ENCODE results near the gene PDZD4. TPM values are rescaled to one million over a fixed set of nuclear protein-coding genes. Genes with fewer than 3 reads are reported as not detected.

PDZD4 gene
- total RNA-seq, 1 donor from 2014 or later: 9.9 TPM

DNA sequence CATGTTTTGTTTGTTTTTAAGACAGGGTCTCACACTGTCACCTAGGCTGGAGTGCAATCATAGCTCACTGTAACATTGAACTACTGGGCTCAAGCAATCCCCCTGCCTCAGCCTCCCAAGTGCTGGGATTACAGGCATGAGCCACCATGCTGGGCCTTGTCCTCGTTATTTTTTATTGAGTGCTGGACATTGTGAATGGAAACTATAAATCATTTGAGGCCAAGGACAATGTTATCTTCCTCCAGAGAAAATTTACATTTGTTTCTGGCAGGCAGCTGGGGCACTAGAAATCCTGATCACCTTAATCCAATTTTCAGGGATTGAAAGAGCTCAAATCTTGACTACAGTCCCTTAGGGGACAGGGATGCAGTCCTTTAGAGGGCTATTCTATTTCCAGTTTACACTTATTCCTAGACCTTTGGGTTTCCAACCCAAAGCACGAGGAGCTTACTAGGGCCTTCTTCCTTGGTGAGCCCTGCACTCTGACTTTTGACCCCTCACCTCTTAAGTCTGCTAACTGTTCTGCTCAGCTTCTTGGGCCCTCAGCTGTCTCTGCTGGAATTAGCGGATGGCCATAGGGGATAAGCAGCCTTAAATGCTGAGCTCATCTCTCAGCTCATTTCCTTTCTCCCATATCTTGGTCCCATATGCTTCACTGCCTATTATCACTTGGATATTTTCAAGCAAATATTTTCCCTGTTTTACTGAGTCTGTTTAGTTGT, 23.0 kb upstream of the PDZD4 start:
- H3K36me3 ChIP-seq (ENCODE audit: insufficient read depth, low read length): no peaks in the 10 kb centered on the region
- no peaks in the 10 kb centered on the region for H3K36me3 Mint-ChIP-seq (ENCODE audit: low read depth, unreplicated experiment)
- no peak overlapping the region for H3K27ac Mint-ChIP-seq (ENCODE audit: unreplicated experiment)
- no peak overlapping the region for H2AFZ ChIP-seq (ENCODE audit: low read depth, low read length)
- no peaks in the 10 kb centered on the region for H3K9me3 ChIP-seq (ENCODE audit: insufficient read depth, low read depth, low read length)
- no peak overlapping the region for H3K9ac ChIP-seq (ENCODE audit: low read length)
- peaks cover 2% of the 10 kb centered on the region for H3K27me3 ChIP-seq (ENCODE audit: insufficient read depth, low read length)
- H3K4me3 ChIP-seq (ENCODE audit: insufficient read depth, low read depth, low read length): no peak overlapping the region
- H3K27ac ChIP-seq (ENCODE audit: low read depth, low read length): no peak overlapping the region
- H3K27me3 Mint-ChIP-seq (ENCODE audit: low read depth, unreplicated experiment): peaks cover 10% of the 10 kb centered on the region
- FAIRE-seq (no peak), DNase-seq (ENCODE audit: low read depth) (no peak)
- H3K9me3 Mint-ChIP-seq (ENCODE audit: unreplicated experiment): no peaks in the 10 kb centered on the region
- no peaks in the 10 kb centered on the region for H4K20me1 ChIP-seq (ENCODE audit: insufficient read depth, low read length)
- H3K4me2 ChIP-seq (ENCODE audit: low read length): no peak overlapping the region
- H3K4me1 ChIP-seq (ENCODE audit: insufficient read depth, low read length): no peaks in the 10 kb centered on the region
- TF ChIP-seq, protein P1, sequence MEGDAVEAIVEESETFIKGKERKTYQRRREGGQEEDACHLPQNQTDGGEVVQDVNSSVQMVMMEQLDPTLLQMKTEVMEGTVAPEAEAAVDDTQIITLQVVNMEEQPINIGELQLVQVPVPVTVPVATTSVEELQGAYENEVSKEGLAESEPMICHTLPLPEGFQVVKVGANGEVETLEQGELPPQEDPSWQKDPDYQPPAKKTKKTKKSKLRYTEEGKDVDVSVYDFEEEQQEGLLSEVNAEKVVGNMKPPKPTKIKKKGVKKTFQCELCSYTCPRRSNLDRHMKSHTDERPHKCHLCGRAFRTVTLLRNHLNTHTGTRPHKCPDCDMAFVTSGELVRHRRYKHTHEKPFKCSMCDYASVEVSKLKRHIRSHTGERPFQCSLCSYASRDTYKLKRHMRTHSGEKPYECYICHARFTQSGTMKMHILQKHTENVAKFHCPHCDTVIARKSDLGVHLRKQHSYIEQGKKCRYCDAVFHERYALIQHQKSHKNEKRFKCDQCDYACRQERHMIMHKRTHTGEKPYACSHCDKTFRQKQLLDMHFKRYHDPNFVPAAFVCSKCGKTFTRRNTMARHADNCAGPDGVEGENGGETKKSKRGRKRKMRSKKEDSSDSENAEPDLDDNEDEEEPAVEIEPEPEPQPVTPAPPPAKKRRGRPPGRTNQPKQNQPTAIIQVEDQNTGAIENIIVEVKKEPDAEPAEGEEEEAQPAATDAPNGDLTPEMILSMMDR (IDR thresholded peaks at IDR 0.05; ENCODE audit: insufficient read depth, low read depth, low read length): no peak
- no peak for TF ChIP-seq EZH2 (IDR thresholded peaks at IDR 0.05; ENCODE audit: insufficient read depth, low read length)
- H3K4me1 Mint-ChIP-seq (ENCODE audit: low read depth, unreplicated experiment): no peaks in the 10 kb centered on the region
- H3K4me3 Mint-ChIP-seq (ENCODE audit: unreplicated experiment): no peak overlapping the region
- H3K79me2 ChIP-seq (ENCODE audit: insufficient read depth, low read length): no peaks in the 10 kb centered on the region

DNA sequence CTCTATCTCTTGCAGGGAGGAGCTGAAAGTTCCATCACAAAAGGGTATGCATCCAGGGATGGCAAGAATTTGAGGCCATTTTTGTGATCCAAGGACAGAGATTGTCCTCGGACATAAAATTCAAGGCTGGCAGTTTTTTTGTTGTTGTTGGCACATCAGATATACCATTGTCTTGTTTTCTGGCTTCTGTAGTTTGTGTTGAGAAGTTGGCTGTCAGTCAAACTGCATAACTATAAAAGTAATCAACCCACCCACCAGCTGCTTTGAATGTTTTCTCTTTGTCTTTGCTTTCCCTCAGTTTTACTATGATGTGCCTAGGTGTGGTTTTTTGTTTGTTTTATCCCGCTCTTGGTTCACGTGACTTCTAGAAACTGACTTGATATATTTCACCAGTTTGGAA, 21.6 kb upstream of the PDZD4 start:
- no peak overlapping the region for H3K4me2 ChIP-seq (ENCODE audit: low read length)
- H3K27me3 Mint-ChIP-seq (ENCODE audit: low read depth, unreplicated experiment): peaks cover 10% of the 10 kb centered on the region
- no peak overlapping the region for H2AFZ ChIP-seq (ENCODE audit: low read depth, low read length)
- H3K79me2 ChIP-seq (ENCODE audit: insufficient read depth, low read length): no peaks in the 10 kb centered on the region
- no peak overlapping the region for H3K27ac Mint-ChIP-seq (ENCODE audit: unreplicated experiment)
- no peak for FAIRE-seq
- no peaks in the 10 kb centered on the region for H3K36me3 ChIP-seq (ENCODE audit: insufficient read depth, low read length)
- H3K36me3 Mint-ChIP-seq (ENCODE audit: low read depth, unreplicated experiment): no peaks in the 10 kb centered on the region
- H3K9me3 Mint-ChIP-seq (ENCODE audit: unreplicated experiment): no peaks in the 10 kb centered on the region
- no peak overlapping the region for H3K4me3 ChIP-seq (ENCODE audit: insufficient read depth, low read depth, low read length)
- no peaks in the 10 kb centered on the region for H4K20me1 ChIP-seq (ENCODE audit: insufficient read depth, low read length)
- H3K4me3 Mint-ChIP-seq (ENCODE audit: unreplicated experiment): no peak overlapping the region
- TF ChIP-seq EZH2 (IDR thresholded peaks at IDR 0.05; ENCODE audit: insufficient read depth, low read length): no peak
- TF ChIP-seq, protein P1 (IDR thresholded peaks at IDR 0.05; ENCODE audit: insufficient read depth, low read depth, low read length): no peak
- H3K9ac ChIP-seq (ENCODE audit: low read length): no peak overlapping the region
- H3K4me1 Mint-ChIP-seq (ENCODE audit: low read depth, unreplicated experiment): no peaks in the 10 kb centered on the region
- H3K27me3 ChIP-seq (ENCODE audit: insufficient read depth, low read length): peaks cover 2% of the 10 kb centered on the region
- no peaks in the 10 kb centered on the region for H3K4me1 ChIP-seq (ENCODE audit: insufficient read depth, low read length)
- H3K9me3 ChIP-seq (ENCODE audit: insufficient read depth, low read depth, low read length): no peaks in the 10 kb centered on the region
- DNase-seq (ENCODE audit: low read depth): no peak
- H3K27ac ChIP-seq (ENCODE audit: low read depth, low read length): no peak overlapping the region

GRCh38 chrX:153848325-153848724, 18.0 kb upstream of the PDZD4 start:
- Histone ChIP-seq H3K27me3 (ENCODE audit: insufficient read depth, low read length) (peaks cover 13% of the 10 kb centered on the region), H3K36me3 (ENCODE audit: insufficient read depth, low read length) (no peaks in the 10 kb centered on the region), H3K27ac (ENCODE audit: low read depth, low read length) (no peak overlapping the region), H3K4me3 (ENCODE audit: insufficient read depth, low read depth, low read length) (no peak overlapping the region), H3K4me1 (ENCODE audit: insufficient read depth, low read length) (no peaks in the 10 kb centered on the region), H3K9ac (ENCODE audit: low read length) (no peak overlapping the region), H3K79me2 (ENCODE audit: insufficient read depth, low read length) (no peaks in the 10 kb centered on the region), H3K9me3 (ENCODE audit: insufficient read depth, low read depth, low read length) (no peaks in the 10 kb centered on the region), H4K20me1 (ENCODE audit: insufficient read depth, low read length) (no peaks in the 10 kb centered on the region), H2AFZ (ENCODE audit: low read depth, low read length) (no peak overlapping the region), H3K4me2 (ENCODE audit: low read length) (no peak overlapping the region)
- no peaks in the 10 kb centered on the region for H3K36me3 Mint-ChIP-seq (ENCODE audit: low read depth, unreplicated experiment)
- no peaks in the 10 kb centered on the region for H3K9me3 Mint-ChIP-seq (ENCODE audit: unreplicated experiment)
- H3K4me3 Mint-ChIP-seq (ENCODE audit: unreplicated experiment): no peak overlapping the region
- DNase-seq (ENCODE audit: low read depth) (no peak), FAIRE-seq (no peak)
- peaks cover 12% of the 10 kb centered on the region for H3K27me3 Mint-ChIP-seq (ENCODE audit: low read depth, unreplicated experiment)
- no peak for TF ChIP-seq EZH2 (IDR thresholded peaks at IDR 0.05; ENCODE audit: insufficient read depth, low read length)
- TF ChIP-seq, protein P1 (IDR thresholded peaks at IDR 0.05; ENCODE audit: insufficient read depth, low read depth, low read length): no peak
- H3K4me1 Mint-ChIP-seq (ENCODE audit: low read depth, unreplicated experiment): peaks cover 2% of the 10 kb centered on the region
- H3K27ac Mint-ChIP-seq (ENCODE audit: unreplicated experiment): no peak overlapping the region
